Measurements from ENCODE around the gene CDH23. TPM values are rescaled to one million over a fixed set of nuclear protein-coding genes. Genes with fewer than 3 reads are reported as not detected.

The CDH23 gene
- total RNA-seq, 1 donor from 2014 or later, result not detected

- H3K36me3 Mint-ChIP-seq (ENCODE audit: low read depth), result peaks cover 19% of the 10 kb centered on the region
- H3K27ac Mint-ChIP-seq (ENCODE audit: unreplicated experiment), result no peak overlapping the region
- H3K4me1 Mint-ChIP-seq (ENCODE audit: low read depth), result no peaks in the 10 kb centered on the region
- no peak overlapping the region for H3K4me3 Mint-ChIP-seq (ENCODE audit: unreplicated experiment)
- no peak for DNase-seq (ENCODE audit: low spot score)
- H3K27me3 Mint-ChIP-seq (ENCODE audit: low read depth), result peaks cover 10% of the 10 kb centered on the region
- peak; percentile 83 for TF ChIP-seq CTCF (IDR thresholded peaks at IDR 0.05)
- H3K9me3 Mint-ChIP-seq (ENCODE audit: low read depth), result no peaks in the 10 kb centered on the region
Observed at GRCh38 chr10:71812016-71812912, 415.5 kb downstream of the CDH23 start.

GRCh38 chr10:71812913-71813590, 416.3 kb downstream of the CDH23 start:
- no peak for TF ChIP-seq CTCF (IDR thresholded peaks at IDR 0.05)
- no peaks in the 10 kb centered on the region for H3K9me3 Mint-ChIP-seq (ENCODE audit: low read depth)
- no peak overlapping the region for H3K4me3 Mint-ChIP-seq (ENCODE audit: unreplicated experiment)
- peaks cover 22% of the 10 kb centered on the region for H3K36me3 Mint-ChIP-seq (ENCODE audit: low read depth)
- DNase-seq (ENCODE audit: low spot score), result no peak
- no peaks in the 10 kb centered on the region for H3K4me1 Mint-ChIP-seq (ENCODE audit: low read depth)
- H3K27me3 Mint-ChIP-seq (ENCODE audit: low read depth), result peaks cover 6% of the 10 kb centered on the region
- H3K27ac Mint-ChIP-seq (ENCODE audit: unreplicated experiment), result no peak overlapping the region

GRCh38 chr10:71814922-71815411, 418.2 kb downstream of the CDH23 start:
- no peak overlapping the region for H3K4me3 Mint-ChIP-seq (ENCODE audit: unreplicated experiment)
- H3K27ac Mint-ChIP-seq (ENCODE audit: unreplicated experiment), result no peak overlapping the region
- no peaks in the 10 kb centered on the region for H3K27me3 Mint-ChIP-seq (ENCODE audit: low read depth)
- peaks cover 35% of the 10 kb centered on the region for H3K36me3 Mint-ChIP-seq (ENCODE audit: low read depth)
- no peaks in the 10 kb centered on the region for H3K4me1 Mint-ChIP-seq (ENCODE audit: low read depth)
- no peak for TF ChIP-seq CTCF (IDR thresholded peaks at IDR 0.05)
- DNase-seq (ENCODE audit: low spot score), result no peak
- H3K9me3 Mint-ChIP-seq (ENCODE audit: low read depth), result no peaks in the 10 kb centered on the region

GRCh38 chr10:71815515-71816130, 418.9 kb downstream of the CDH23 start:
- Mint-ChIP-seq H3K4me3 (ENCODE audit: unreplicated experiment) (no peak overlapping the region), H3K36me3 (ENCODE audit: low read depth) (peaks cover 39% of the 10 kb centered on the region), H3K27me3 (ENCODE audit: low read depth) (no peaks in the 10 kb centered on the region), H3K4me1 (ENCODE audit: low read depth) (no peaks in the 10 kb centered on the region), H3K9me3 (ENCODE audit: low read depth) (no peaks in the 10 kb centered on the region), H3K27ac (ENCODE audit: unreplicated experiment) (no peak overlapping the region)
- TF ChIP-seq CTCF (IDR thresholded peaks at IDR 0.05), result no peak
- no peak for DNase-seq (ENCODE audit: low spot score)

GRCh38 chr10:71816421-71816851, 419.7 kb downstream of the CDH23 start:
- Mint-ChIP-seq H3K4me1 (ENCODE audit: low read depth) (no peaks in the 10 kb centered on the region), H3K9me3 (ENCODE audit: low read depth) (no peaks in the 10 kb centered on the region), H3K36me3 (ENCODE audit: low read depth) (peaks cover 45% of the 10 kb centered on the region), H3K27ac (ENCODE audit: unreplicated experiment) (no peak overlapping the region), H3K4me3 (ENCODE audit: unreplicated experiment) (no peak overlapping the region), H3K27me3 (ENCODE audit: low read depth) (no peaks in the 10 kb centered on the region)
- no peak for TF ChIP-seq CTCF (IDR thresholded peaks at IDR 0.05)
- DNase-seq (ENCODE audit: low spot score), result no peak
